ENCODE measurements around the gene EPAS1. TPM values are rescaled to one million over a fixed set of nuclear protein-coding genes. Genes with fewer than 3 reads are reported as not detected.

The EPAS1 gene
- polyA plus RNA-seq, 1 of the 3 experiments (the other 2 are of a cell fraction), result 69.2 TPM

GRCh38 chr2:46336283-46336959, 39.2 kb downstream of the EPAS1 start:
- CTCF ChIA-PET, result interaction anchor here (1.0 to 17.7 kb wide), 12 partner anchors 7 to 343 kb away, joined by 3 to 194 read pairs (median 5); partner anchors contain the start of gene EPAS1
- peaks cover 80 to 97% of the 10 kb centered on the region in 2 experiments for H3K4me1 ChIP-seq (ENCODE audit: control insufficient read depth in 1 of 2, insufficient read depth in 2 of 2, low read depth in 1 of 2, low read length in 1 of 2)
- no peaks in the 10 kb centered on the region for H3K36me3 ChIP-seq (replicated peaks in 1 of 2; ENCODE audit: control insufficient read depth in 1 of 2, insufficient read depth in 2 of 2, low read length in 1 of 2)
- peak overlapping the region; percentile 79 for H3K4me2 ChIP-seq
- no peaks in the 10 kb centered on the region for H3K9me2 ChIP-seq
- H3K27me3 ChIP-seq (ENCODE audit: insufficient read depth), result no peaks in the 10 kb centered on the region
- H3K9me3 ChIP-seq, result no peaks in the 10 kb centered on the region
- H2AFZ ChIP-seq (ENCODE audit: low read depth), result no peak overlapping the region
- no peaks in the 10 kb centered on the region for H4K20me1 ChIP-seq (ENCODE audit: insufficient read depth)
- H3K4me3 ChIP-seq (ENCODE audit: low read depth in 2 of 2, low read length in 1 of 2), result no peak overlapping the region; a peak in 1 of 4 replicates
- H3K9ac ChIP-seq, result peak overlapping the region; percentile 83
- H3F3A ChIP-seq (replicated peaks; ENCODE audit: insufficient read depth), result peaks cover 36% of the 10 kb centered on the region
- DNase-seq, result no peak
- WGBS (ENCODE audit: low lambda C conversion rate), result 56% methylated on average over 3 of the region's 4 CpGs
- H3K27ac ChIP-seq (ENCODE audit: low read depth in 2 of 2, low read length in 1 of 2), result peak overlapping the region; percentile 100
- TF ChIP-seq SMC3 (IDR thresholded peaks at IDR 0.05; ENCODE audit: low read depth, low read length) (no peak), MAX (IDR thresholded peaks at IDR 0.05; ENCODE audit: low read depth) (0 out of 2 replicates have a peak, but pooled peaks have one; percentile 21), TCF12 (IDR thresholded peaks at IDR 0.05) (peak; percentile 48; the same call in 1 of the 2 replicates)
- TF ChIP-seq, protein P1, sequence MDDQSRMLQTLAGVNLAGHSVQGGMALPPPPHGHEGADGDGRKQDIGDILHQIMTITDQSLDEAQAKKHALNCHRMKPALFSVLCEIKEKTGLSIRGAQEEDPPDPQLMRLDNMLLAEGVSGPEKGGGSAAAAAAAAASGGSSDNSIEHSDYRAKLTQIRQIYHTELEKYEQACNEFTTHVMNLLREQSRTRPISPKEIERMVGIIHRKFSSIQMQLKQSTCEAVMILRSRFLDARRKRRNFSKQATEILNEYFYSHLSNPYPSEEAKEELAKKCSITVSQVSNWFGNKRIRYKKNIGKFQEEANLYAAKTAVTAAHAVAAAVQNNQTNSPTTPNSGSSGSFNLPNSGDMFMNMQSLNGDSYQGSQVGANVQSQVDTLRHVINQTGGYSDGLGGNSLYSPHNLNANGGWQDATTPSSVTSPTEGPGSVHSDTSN (IDR thresholded peaks at IDR 0.05), result 0 out of 2 replicates have a peak, but pooled peaks have one; percentile 23
- peaks cover 88% of the 10 kb centered on the region for H3K79me2 ChIP-seq (ENCODE audit: insufficient read depth)
- POLR2A ChIA-PET, result interaction anchor here (7.1 kb wide), 1 partner anchor 38 kb away, joined by 97 read pairs; the partner anchor contains the start of gene EPAS1

- Histone ChIP-seq H3K79me2 (ENCODE audit: insufficient read depth) (peaks cover 91% of the 10 kb centered on the region), H3K9me3 (no peaks in the 10 kb centered on the region), H3K9ac (peak overlapping the region; percentile 83; the same call in 1 of the 2 replicates), H3K4me1 (ENCODE audit: control insufficient read depth in 1 of 2, insufficient read depth in 2 of 2, low read depth in 1 of 2, low read length in 1 of 2) (peaks cover 71 to 100% of the 10 kb centered on the region in 2 experiments), H3F3A (replicated peaks; ENCODE audit: insufficient read depth) (peaks cover 30% of the 10 kb centered on the region), H3K4me2 (peak overlapping the region; percentile 79; the same call in 1 of the 2 replicates), H3K27ac (ENCODE audit: low read depth in 2 of 2, low read length in 1 of 2) (peak overlapping the region; percentile 100), H4K20me1 (ENCODE audit: insufficient read depth) (peaks cover 2% of the 10 kb centered on the region; the same call in 1 of the 2 replicates), H3K36me3 (replicated peaks in 1 of 2; ENCODE audit: control insufficient read depth in 1 of 2, insufficient read depth in 2 of 2, low read length in 1 of 2) (no peaks in the 10 kb centered on the region), H3K4me3 (ENCODE audit: low read depth in 2 of 2, low read length in 1 of 2) (no peak overlapping the region), H2AFZ (ENCODE audit: low read depth) (no peak overlapping the region), H3K27me3 (ENCODE audit: insufficient read depth) (no peaks in the 10 kb centered on the region), H3K9me2 (no peaks in the 10 kb centered on the region)
- WGBS (ENCODE audit: low lambda C conversion rate), result 88% methylated on average over 11 of the region's 11 CpGs
- ChIA-PET CTCF (interaction anchor here (0.7 to 17.7 kb wide), 16 partner anchors 8 to 327 kb away, joined by 3 to 194 read pairs (median 6); partner anchors contain the start of gene EPAS1), POLR2A (interaction anchor here (0.6 to 7.1 kb wide), 5 partner anchors 19 to 39 kb away, joined by 3 to 97 read pairs (median 11); partner anchors contain the start of gene EPAS1)
- TF ChIP-seq RAD21 (IDR thresholded peaks at IDR 0.05; ENCODE audit: low read length), result peak; percentile 25; the same call in 1 of the 2 replicates
- peak; percentile 26; the same call in 1 of the 2 replicates for TF ChIP-seq NFIC (IDR thresholded peaks at IDR 0.05; ENCODE audit: borderline replicate concordance)
- no peak; the same call in 1 of the 2 replicates for TF ChIP-seq RCOR1 (IDR thresholded peaks at IDR 0.05; ENCODE audit: low read length)
- TF ChIP-seq MEF2A (IDR thresholded peaks at IDR 0.05; ENCODE audit: borderline replicate concordance, low read depth), result no peak
- no peak for DNase-seq
Observed at GRCh38 chr2:46337208-46337994, 40.2 kb downstream of the EPAS1 start.
